Stimulated activated CD8-positive, alpha-beta memory T cell treated with anti-CD3 and anti-CD28 coated beads, Interleukin-15, amount 100 ng/mL, for 1 hour (primary cell): ENCODE data around the gene ITGA2B.
"Not testable (repeated sequence)": the region's sequence is repeated elsewhere in the genome, so short reads cannot be mapped to it uniquely, and the experiment has no call there.

Experiments used
- DNase-seq: peaks from one replicate; pipeline ENCODE4 v3.0.0-alpha.2; 2020; ENCODE audit warnings: low read depth

Gene ITGA2B

GRCh38 chr17:44390250-44390870 lies 911 bp upstream of the ITGA2B start:
- DNase-seq = no peak

- no peak for DNase-seq
These were observed 314 bp upstream of the ITGA2B start for GRCh38 chr17:44389723-44390202.

GRCh38 chr17:44387804-44388203 lies 1.6 kb downstream of the ITGA2B start:
- no peak for DNase-seq

- no peak for DNase-seq
These were observed 3.3 kb downstream of the ITGA2B start for GRCh38 chr17:44386182-44386525.

- peak; percentile 74 for DNase-seq
These were observed 3.9 kb downstream of the ITGA2B start for GRCh38 chr17:44385287-44386181.

GRCh38 chr17:44384823-44385286 lies 4.6 kb downstream of the ITGA2B start:
- no peak for DNase-seq

- DNase-seq = no peak
These were observed 5.1 kb downstream of the ITGA2B start for GRCh38 chr17:44384281-44384822.

GRCh38 chr17:44383861-44384260 lies 5.6 kb downstream of the ITGA2B start:
- DNase-seq = no peak

GRCh38 chr17:44383363-44383762 lies 6.1 kb downstream of the ITGA2B start:
- no peak for DNase-seq

GRCh38 chr17:44382917-44383316 lies 6.5 kb downstream of the ITGA2B start:
- no peak for DNase-seq

- no peak for DNase-seq
These were observed 7.6 kb downstream of the ITGA2B start for GRCh38 chr17:44381810-44382305.

GRCh38 chr17:44380767-44381166 lies 8.7 kb downstream of the ITGA2B start:
- no peak for DNase-seq

- DNase-seq = no peak
These were observed 9.6 kb downstream of the ITGA2B start for GRCh38 chr17:44379887-44380286.

- DNase-seq = no peak
These were observed 11.2 kb downstream of the ITGA2B start for GRCh38 chr17:44378171-44378705.

GRCh38 chr17:44376779-44377178 lies 12.7 kb downstream of the ITGA2B start:
- DNase-seq = no peak

GRCh38 chr17:44376124-44376523 lies 13.3 kb downstream of the ITGA2B start:
- DNase-seq = no peak

GRCh38 chr17:44375196-44376017 lies 14.0 kb downstream of the ITGA2B start:
- DNase-seq = no peak

- no peak for DNase-seq
These were observed 14.9 kb downstream of the ITGA2B start for GRCh38 chr17:44374306-44375195.

GRCh38 chr17:44372036-44372435 lies 17.4 kb downstream of the ITGA2B start:
- DNase-seq = no peak

GRCh38 chr17:44369414-44370023 lies 19.9 kb downstream of the ITGA2B start:
- not testable (repeated sequence) for DNase-seq
